Measurements from ENCODE around the gene RGMB.

The RGMB gene

DNA sequence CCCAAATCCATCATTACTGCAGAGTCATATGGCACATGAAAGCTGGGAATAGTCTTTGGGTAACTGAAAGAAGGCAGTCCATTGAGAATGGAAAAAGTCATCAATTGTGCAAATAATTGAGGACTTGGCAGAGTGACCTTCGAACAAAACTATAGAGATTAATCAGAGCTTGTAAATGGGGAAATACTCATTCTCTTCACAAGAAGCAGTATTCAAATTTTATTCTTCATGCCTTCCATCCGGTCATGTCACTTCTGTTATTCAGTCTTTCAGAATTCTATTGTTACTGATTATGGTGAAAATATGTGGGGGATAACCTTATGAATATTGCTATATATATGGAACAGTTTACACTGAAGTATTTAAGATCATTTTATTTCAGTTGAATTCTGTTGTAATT, 8.1 kb downstream of the RGMB start:
- TF ChIP-seq, protein P1, sequence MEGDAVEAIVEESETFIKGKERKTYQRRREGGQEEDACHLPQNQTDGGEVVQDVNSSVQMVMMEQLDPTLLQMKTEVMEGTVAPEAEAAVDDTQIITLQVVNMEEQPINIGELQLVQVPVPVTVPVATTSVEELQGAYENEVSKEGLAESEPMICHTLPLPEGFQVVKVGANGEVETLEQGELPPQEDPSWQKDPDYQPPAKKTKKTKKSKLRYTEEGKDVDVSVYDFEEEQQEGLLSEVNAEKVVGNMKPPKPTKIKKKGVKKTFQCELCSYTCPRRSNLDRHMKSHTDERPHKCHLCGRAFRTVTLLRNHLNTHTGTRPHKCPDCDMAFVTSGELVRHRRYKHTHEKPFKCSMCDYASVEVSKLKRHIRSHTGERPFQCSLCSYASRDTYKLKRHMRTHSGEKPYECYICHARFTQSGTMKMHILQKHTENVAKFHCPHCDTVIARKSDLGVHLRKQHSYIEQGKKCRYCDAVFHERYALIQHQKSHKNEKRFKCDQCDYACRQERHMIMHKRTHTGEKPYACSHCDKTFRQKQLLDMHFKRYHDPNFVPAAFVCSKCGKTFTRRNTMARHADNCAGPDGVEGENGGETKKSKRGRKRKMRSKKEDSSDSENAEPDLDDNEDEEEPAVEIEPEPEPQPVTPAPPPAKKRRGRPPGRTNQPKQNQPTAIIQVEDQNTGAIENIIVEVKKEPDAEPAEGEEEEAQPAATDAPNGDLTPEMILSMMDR (IDR thresholded peaks at IDR 0.05; ENCODE audit: insufficient read depth, missing control alignments), result no peak
- no peak for FAIRE-seq

DNA sequence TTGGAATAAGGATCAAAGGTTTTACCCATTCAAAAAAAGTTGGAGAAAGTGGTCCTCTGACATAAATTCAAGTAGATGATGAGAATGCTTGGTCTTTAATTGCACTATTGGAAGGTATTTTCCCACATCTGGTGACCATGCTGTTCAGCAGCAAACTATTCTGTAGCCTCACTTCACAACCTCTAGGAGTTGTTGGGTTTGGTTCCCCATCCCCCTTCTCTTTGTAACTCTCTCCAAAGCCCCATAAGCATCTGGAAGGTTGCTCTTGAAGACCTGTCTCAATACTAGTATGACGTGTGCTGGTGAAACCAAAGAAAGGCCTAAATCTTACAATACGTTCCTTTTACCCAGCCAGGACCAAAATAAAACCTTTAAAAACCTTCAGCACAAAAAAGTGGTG, 8.5 kb downstream of the RGMB start:
- no peak for DNase-seq (ENCODE audit: insufficient read length, low spot score)
- TF ChIP-seq, protein P1 (IDR thresholded peaks at IDR 0.05; ENCODE audit: insufficient read depth, missing control alignments), result no peak
- FAIRE-seq, result no peak

More for the DNA sequence above, 8.1 kb downstream of the RGMB start:
- DNase-seq (ENCODE audit: insufficient read length, low spot score), result no peak

- no peak for FAIRE-seq
- DNase-seq (ENCODE audit: insufficient read length, low spot score), result no peak
- TF ChIP-seq, protein P1 (IDR thresholded peaks at IDR 0.05; ENCODE audit: insufficient read depth, missing control alignments), result no peak
Measured at GRCh38 chr5:98783051-98783649, 9.7 kb downstream of the RGMB start.

GRCh38 chr5:98784411-98784810, 10.9 kb downstream of the RGMB start:
- TF ChIP-seq, protein P1 (IDR thresholded peaks at IDR 0.05; ENCODE audit: insufficient read depth, missing control alignments), result no peak
- FAIRE-seq (no peak), DNase-seq (ENCODE audit: insufficient read length, low spot score) (no peak)

GRCh38 chr5:98785244-98785643, 11.8 kb downstream of the RGMB start:
- no peak for DNase-seq (ENCODE audit: insufficient read length, low spot score)
- FAIRE-seq, result no peak
- TF ChIP-seq, protein P1 (IDR thresholded peaks at IDR 0.05; ENCODE audit: insufficient read depth, missing control alignments), result no peak

GRCh38 chr5:98786191-98786853, 12.9 kb downstream of the RGMB start:
- TF ChIP-seq, protein P1 (IDR thresholded peaks at IDR 0.05; ENCODE audit: insufficient read depth, missing control alignments), result no peak
- DNase-seq (ENCODE audit: insufficient read length, low spot score) (no peak), FAIRE-seq (no peak)

DNA sequence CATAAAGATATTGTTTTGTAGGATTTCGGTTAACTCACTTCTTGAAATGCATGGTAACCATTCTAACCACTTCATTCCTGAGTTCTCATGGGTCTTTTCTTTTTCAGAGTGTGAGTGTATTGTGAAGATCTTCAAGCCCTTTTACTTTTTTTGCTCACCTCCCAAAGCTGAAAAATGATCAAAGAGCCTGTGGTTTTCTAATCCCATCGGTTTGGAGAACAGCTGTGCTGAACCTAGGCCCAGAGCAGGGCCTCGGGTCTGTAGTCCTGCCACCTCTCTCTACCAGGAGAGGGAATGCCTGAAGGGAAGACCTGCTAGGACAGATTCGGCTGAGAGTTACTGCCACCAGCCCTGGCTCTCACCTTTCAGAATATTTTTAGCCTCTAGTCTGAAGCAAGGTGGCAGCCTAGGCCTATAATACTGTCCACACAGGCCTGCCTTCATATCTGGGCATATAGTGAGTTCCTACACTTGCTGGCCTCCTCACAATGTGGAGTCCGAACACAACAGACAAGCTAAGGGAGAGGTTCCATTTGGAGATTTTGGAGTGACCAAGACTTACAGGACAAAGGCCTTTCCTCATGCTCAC, 13.8 kb downstream of the RGMB start:
- TF ChIP-seq, protein P1 (IDR thresholded peaks at IDR 0.05; ENCODE audit: insufficient read depth, missing control alignments), result no peak
- DNase-seq (ENCODE audit: insufficient read length, low spot score) (no peak), FAIRE-seq (no peak)

All from D721Med (cell line).